Measurements from ENCODE around the gene SPTLC3. TPM values are rescaled to one million over a fixed set of nuclear protein-coding genes. Genes with fewer than 3 reads are reported as not detected.

SPTLC3 gene
- polyA plus RNA-seq, 1 of the 3 experiments (the other 2 are of a cell fraction): 0.02 TPM

DNA sequence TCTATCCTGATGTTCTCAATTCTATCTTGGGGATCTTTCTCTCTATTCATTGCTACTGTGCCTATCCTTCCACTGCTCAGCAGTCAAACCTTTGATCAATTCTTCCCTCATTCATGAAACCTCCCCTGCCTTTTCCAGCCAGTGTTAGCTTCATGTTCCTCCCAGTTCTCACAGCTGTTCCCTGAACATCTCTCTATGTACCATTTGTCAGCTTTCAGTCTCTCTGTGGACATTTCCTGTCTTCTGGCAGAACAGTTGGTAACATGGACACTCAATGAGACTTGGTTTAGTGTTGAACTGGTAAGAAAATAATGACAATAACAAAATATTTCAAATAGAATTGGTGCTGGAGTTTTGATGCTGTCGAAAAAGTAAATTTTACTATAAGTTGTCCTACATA, 26.2 kb downstream of the SPTLC3 start:
- Histone ChIP-seq H3K9ac (no peak overlapping the region), H3F3A (replicated peaks; ENCODE audit: insufficient read depth) (no peaks in the 10 kb centered on the region), H3K36me3 (replicated peaks in 1 of 2; ENCODE audit: control insufficient read depth in 1 of 2, insufficient read depth in 2 of 2, low read length in 1 of 2) (no peaks in the 10 kb centered on the region), H4K20me1 (ENCODE audit: insufficient read depth) (no peaks in the 10 kb centered on the region), H3K4me2 (no peak overlapping the region), H3K27me3 (ENCODE audit: insufficient read depth) (no peaks in the 10 kb centered on the region), H3K4me1 (ENCODE audit: control insufficient read depth in 1 of 2, insufficient read depth in 2 of 2, low read depth in 1 of 2, low read length in 1 of 2) (no peaks in the 10 kb centered on the region), H3K9me3 (no peaks in the 10 kb centered on the region), H3K27ac (ENCODE audit: low read depth in 2 of 2, low read length in 1 of 2) (no peak overlapping the region), H3K79me2 (ENCODE audit: insufficient read depth) (no peaks in the 10 kb centered on the region), H3K9me2 (no peaks in the 10 kb centered on the region), H2AFZ (ENCODE audit: low read depth) (no peak overlapping the region), H3K4me3 (ENCODE audit: low read depth in 2 of 2, low read length in 1 of 2) (no peak overlapping the region)
- TF ChIP-seq MXI1 (IDR thresholded peaks at IDR 0.05; ENCODE audit: low read depth, low read length): no peak
- ChIA-PET POLR2A (no interaction called here), CTCF (no interaction called here)
- WGBS (ENCODE audit: low lambda C conversion rate): 10% methylated on average over 1 of the region's 1 CpG
- no peak for DNase-seq

DNA sequence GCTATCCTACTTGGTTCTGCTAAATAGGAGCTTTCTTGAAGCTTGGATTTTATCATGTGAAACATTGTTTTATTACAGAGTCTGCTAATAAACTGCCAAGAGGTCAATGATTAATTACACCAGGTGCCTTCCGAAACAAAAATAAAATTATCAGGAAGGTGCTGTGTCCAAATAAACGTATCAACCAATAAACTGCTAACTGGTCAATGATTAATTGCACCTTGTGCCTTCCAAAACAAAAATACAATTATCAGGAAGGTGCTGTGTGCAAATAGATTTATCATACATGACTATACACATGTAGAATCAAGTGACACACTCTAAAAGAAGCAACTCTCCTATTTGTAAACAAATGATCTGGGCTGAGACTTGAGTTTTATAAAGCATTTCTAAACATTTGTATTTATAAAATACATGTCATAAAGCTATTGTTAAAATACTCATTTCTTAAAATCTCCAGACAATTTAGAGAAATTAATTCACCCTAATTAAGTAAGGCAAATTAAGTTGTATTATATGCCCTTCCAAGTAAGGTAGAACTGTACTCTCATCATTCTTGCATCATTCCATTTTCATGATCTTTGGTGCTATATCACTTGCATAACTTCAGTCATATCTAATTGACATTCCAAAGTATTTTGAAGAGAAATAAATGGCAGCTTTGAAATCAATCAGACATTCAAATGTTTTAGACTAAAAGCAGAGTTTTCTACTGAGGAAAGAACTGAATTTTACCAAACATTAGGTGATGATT, 26.8 kb downstream of the SPTLC3 start:
- POLR2A ChIA-PET: no interaction called here
- Histone ChIP-seq H3K9ac (no peak overlapping the region), H3K27ac (ENCODE audit: low read depth in 2 of 2, low read length in 1 of 2) (no peak overlapping the region), H3K9me3 (no peaks in the 10 kb centered on the region), H3K4me2 (no peak overlapping the region), H4K20me1 (ENCODE audit: insufficient read depth) (no peaks in the 10 kb centered on the region), H3K27me3 (ENCODE audit: insufficient read depth) (no peaks in the 10 kb centered on the region), H2AFZ (ENCODE audit: low read depth) (no peak overlapping the region), H3K4me3 (ENCODE audit: low read depth in 2 of 2, low read length in 1 of 2) (no peak overlapping the region), H3K9me2 (no peaks in the 10 kb centered on the region), H3K36me3 (replicated peaks in 1 of 2; ENCODE audit: control insufficient read depth in 1 of 2, insufficient read depth in 2 of 2, low read length in 1 of 2) (no peaks in the 10 kb centered on the region), H3F3A (replicated peaks; ENCODE audit: insufficient read depth) (no peaks in the 10 kb centered on the region), H3K79me2 (ENCODE audit: insufficient read depth) (no peaks in the 10 kb centered on the region), H3K4me1 (ENCODE audit: control insufficient read depth in 1 of 2, insufficient read depth in 2 of 2, low read depth in 1 of 2, low read length in 1 of 2) (no peaks in the 10 kb centered on the region)
- CTCF ChIA-PET: no interaction called here
- no peak for DNase-seq
- TF ChIP-seq TEAD4 (IDR thresholded peaks at IDR 0.05; ENCODE audit: borderline replicate concordance, insufficient read depth): no peak
- TF ChIP-seq POLR2AphosphoS5 (IDR thresholded peaks at IDR 0.05; ENCODE audit: low read depth, low read length): no peak
- TF ChIP-seq, protein P1, sequence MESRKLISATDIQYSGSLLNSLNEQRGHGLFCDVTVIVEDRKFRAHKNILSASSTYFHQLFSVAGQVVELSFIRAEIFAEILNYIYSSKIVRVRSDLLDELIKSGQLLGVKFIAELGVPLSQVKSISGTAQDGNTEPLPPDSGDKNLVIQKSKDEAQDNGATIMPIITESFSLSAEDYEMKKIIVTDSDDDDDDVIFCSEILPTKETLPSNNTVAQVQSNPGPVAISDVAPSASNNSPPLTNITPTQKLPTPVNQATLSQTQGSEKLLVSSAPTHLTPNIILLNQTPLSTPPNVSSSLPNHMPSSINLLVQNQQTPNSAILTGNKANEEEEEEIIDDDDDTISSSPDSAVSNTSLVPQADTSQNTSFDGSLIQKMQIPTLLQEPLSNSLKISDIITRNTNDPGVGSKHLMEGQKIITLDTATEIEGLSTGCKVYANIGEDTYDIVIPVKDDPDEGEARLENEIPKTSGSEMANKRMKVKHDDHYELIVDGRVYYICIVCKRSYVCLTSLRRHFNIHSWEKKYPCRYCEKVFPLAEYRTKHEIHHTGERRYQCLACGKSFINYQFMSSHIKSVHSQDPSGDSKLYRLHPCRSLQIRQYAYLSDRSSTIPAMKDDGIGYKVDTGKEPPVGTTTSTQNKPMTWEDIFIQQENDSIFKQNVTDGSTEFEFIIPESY (IDR thresholded peaks at IDR 0.05; ENCODE audit: borderline replicate concordance, low read depth): no peak
- no peak for TF ChIP-seq FOXM1 (IDR thresholded peaks at IDR 0.05; ENCODE audit: low read depth)
- no peak for TF ChIP-seq TAF1 (IDR thresholded peaks at IDR 0.05; ENCODE audit: borderline replicate concordance, low read depth, low read length)
- TF ChIP-seq RAD21 (IDR thresholded peaks at IDR 0.05; ENCODE audit: low read length): no peak
- 10% methylated on average over 2 of the region's 2 CpGs for WGBS (ENCODE audit: low lambda C conversion rate)

DNA sequence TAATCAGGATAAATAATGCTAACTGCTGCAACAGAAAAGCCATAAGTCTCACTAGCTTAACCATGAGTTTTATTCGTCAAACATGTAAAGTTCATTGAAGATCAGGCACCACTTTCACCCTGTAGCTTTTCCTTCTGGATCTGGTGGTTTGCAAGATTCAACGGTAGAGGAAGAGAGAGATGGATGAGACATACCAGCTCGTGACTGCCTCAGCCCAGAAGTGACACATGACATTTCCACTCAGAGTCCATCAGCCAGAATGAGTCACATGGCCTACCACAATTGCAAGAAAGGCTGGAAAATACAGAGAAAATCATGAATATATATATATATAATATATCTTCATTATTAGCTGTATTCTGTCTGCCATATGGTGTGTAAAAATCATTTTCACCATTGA, 29.0 kb downstream of the SPTLC3 start:
- Histone ChIP-seq H3K36me3 (replicated peaks in 1 of 2; ENCODE audit: control insufficient read depth in 1 of 2, insufficient read depth in 2 of 2, low read length in 1 of 2) (no peaks in the 10 kb centered on the region), H3K4me3 (ENCODE audit: low read depth in 2 of 2, low read length in 1 of 2) (no peak overlapping the region), H3F3A (replicated peaks; ENCODE audit: insufficient read depth) (no peaks in the 10 kb centered on the region), H2AFZ (ENCODE audit: low read depth) (no peak overlapping the region), H3K4me2 (no peak overlapping the region), H3K79me2 (ENCODE audit: insufficient read depth) (no peaks in the 10 kb centered on the region), H3K9me3 (no peaks in the 10 kb centered on the region), H3K9ac (no peak overlapping the region), H3K9me2 (0 out of 2 replicates have a peak, but pooled peaks cover 3% of the 10 kb centered on the region), H3K27ac (ENCODE audit: low read depth in 2 of 2, low read length in 1 of 2) (no peak overlapping the region), H4K20me1 (ENCODE audit: insufficient read depth) (no peaks in the 10 kb centered on the region), H3K27me3 (ENCODE audit: insufficient read depth) (no peaks in the 10 kb centered on the region), H3K4me1 (ENCODE audit: control insufficient read depth in 1 of 2, insufficient read depth in 2 of 2, low read depth in 1 of 2, low read length in 1 of 2) (no peaks in the 10 kb centered on the region)
- ChIA-PET POLR2A (no interaction called here), CTCF (no interaction called here)
- TF ChIP-seq, protein P2, sequence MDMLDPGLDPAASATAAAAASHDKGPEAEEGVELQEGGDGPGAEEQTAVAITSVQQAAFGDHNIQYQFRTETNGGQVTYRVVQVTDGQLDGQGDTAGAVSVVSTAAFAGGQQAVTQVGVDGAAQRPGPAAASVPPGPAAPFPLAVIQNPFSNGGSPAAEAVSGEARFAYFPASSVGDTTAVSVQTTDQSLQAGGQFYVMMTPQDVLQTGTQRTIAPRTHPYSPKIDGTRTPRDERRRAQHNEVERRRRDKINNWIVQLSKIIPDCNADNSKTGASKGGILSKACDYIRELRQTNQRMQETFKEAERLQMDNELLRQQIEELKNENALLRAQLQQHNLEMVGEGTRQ (IDR thresholded peaks at IDR 0.05; ENCODE audit: borderline replicate concordance, low read depth, low read length): no peak
- TF ChIP-seq FOXM1 (IDR thresholded peaks at IDR 0.05; ENCODE audit: low read depth) (no peak), JUND (IDR thresholded peaks at IDR 0.05) (no peak), TAF1 (IDR thresholded peaks at IDR 0.05; ENCODE audit: borderline replicate concordance, low read depth, low read length) (no peak), GABPA (IDR thresholded peaks at IDR 0.05; ENCODE audit: low read depth) (no peak)
- DNase-seq: no peak
- 28% methylated on average over 3 of the region's 3 CpGs for WGBS (ENCODE audit: low lambda C conversion rate)

Data from SK-N-SH (cell line).